NOMO-1 treated with dmso at 0.1 percent for 144 hours (cell line): ENCODE results near the gene LAMB3.
A peak's percentile ranks its signal among the peaks of the same experiment; 100 is the strongest.

Experiments
- DNase-seq: peaks from one replicate; lab custom pipeline; 2025; ENCODE audit not compliant: unreplicated experiment; lab: John Stamatoyannopoulos, UW

Gene LAMB3

DNA sequence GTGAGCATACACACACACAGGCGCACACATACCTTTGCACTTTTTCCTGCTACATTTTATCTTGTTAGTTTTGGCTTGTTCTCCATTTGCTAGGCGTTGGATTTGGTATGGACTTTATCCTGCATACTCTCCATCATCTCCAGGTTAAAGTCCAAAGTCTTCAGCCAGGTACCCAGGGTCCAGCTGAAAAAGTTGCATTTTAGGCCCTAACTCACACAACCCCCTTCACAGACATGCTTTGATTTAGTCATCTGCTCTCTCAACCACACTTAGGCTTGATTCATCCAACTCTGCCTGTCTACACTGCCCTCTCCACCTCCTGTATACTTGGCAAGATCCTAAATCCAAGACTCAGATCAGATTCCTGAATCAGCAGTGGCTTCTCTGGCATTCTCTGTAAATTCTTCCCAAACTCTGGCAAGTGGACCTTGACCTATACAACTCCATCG is 10.7 kb upstream of the LAMB3 start:
- DNase-seq, result no peak

DNA sequence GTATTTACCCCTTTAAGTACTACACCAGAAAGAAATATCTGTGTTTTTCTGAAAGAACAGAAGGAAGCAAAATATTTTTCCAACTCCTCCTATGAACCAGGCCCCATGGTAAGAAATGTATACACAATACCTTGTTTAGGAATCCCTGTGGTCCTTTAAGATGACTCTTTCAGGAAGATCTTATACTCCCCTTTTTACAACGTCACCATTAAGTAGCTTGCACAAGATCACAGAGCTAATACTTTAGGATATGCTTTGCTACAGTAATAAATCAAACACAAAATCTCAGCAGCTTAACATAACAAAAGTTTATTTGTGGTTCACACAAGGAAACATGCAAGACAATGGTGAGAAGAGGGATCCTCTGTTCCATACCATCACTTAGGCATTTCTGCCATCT is 8.8 kb upstream of the LAMB3 start:
- DNase-seq, result no peak

- DNase-seq, result peak; percentile 64
These were observed 7.7 kb upstream of the LAMB3 start for GRCh38 chr1:209659909-209660308.

GRCh38 chr1:209657918-209658317 is 5.7 kb upstream of the LAMB3 start:
- no peak for DNase-seq

DNA sequence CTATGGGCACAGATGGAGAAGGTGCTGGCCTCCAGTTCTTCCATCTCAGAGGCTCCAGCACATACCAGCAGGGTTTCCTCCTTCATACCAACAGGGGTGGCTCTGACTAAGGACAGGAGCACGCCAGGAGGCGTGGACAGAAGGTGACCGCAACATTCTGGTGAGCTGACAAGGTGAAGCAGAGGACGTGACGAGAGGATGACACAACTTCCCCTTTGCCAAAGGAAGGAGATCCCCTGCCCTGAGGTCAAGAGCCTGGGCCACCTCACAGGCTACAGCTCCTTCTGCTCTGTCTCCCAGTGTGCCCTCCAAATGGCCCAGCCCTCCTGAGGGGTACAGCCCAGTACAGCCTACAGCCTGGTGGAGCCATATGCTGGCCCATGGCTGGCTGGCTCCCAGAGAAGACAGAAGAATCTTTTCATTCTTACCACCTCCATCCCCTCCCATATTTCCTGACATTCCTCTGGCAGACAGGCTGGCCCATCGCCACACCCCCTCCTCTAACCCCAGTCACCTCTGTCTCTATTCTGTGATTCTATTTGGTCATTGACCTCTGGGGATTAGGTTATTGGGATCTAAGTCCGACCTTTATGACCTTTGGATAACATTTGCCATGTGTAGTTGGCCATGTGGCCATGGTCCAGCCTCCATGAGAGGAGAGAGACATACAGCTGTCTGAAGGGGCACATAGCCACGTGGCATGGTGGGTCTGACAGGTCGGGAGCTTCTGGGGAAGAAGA is 5.1 kb upstream of the LAMB3 start:
- peak; percentile 78 for DNase-seq

DNA sequence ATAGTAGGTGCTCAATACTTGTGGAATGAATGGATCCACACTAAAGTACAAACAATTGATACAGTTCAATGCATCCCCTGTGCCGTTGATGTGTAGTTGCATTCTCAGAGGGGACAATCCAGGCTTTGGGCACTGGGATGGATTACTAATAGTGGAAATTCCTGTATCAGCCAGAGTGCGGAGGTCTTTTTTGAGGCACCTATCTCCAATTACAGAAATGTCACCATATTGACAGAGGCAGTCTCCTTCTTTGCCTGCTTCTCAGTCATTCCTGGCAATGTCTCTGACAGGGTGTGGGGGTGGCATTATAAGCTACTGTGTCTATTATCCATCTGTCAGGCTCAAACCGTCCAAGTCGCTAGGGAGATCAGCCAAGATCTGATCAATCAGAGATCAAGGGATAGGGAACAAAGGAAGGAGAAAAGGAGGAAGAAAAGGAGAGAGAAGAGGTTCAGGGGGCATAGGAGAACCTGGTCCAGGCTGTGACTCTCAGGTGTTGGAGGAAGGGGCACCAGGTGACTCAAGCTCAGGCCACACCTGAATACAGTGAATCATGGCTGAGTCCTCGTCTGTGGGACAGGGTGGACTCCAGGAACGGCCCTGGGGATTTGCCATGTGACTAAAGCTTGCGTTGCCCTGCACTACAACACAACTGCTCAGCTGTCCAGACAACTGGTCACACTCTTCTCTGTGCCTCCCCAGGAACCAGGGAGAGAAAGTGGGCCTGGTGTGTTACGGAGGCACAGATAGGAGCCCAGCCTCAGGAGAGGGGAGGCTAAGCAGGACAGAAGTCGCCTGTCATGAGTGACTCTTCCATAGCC is 3.4 kb upstream of the LAMB3 start:
- DNase-seq, result no peak

- DNase-seq, result no peak
These were observed 1.7 kb upstream of the LAMB3 start for GRCh38 chr1:209653915-209654351.

GRCh38 chr1:209652873-209653401 is 712 bp upstream of the LAMB3 start:
- DNase-seq, result no peak

DNA sequence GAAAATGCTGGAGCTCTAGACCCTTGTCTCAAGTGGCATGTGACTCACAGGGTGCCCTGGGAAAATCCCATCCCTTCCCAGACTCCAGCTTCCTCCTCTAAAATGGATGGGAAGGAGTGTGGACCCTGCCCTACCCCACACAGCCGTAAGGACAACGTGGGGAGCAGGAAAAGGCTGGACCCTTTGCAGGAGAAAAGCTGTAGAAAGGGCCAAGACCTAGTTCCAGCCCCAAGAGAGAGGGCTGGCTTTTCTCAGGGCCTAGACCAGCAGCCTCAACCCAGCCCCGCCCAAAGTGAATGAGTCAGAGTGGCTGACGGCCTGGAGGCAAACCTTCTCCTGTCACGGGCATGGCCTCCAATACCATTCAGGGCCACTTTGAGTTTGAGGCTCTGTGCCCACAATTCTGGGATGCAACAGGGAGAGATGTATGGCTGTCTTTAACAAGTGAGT is 1.1 kb downstream of the LAMB3 start:
- peak; percentile 87 for DNase-seq

DNA sequence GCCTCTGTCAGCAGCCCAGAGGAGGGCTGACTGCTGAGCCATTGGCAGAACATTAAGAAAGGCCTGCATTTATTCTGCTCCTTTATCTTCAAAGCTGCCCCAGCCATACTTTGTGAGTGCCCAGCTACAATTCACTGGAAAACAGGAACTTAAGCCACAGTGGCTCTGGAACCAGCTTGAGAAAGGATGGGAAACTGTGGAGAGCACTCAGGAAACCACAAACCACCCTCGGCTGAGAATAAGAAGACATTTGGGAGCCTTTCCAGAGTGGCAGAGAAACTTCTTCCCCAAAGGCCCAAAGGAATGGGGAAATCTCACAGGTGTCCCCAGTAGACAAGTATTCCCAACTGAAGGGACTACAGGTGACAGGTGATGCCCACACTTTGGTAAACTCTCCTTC is 1.8 kb downstream of the LAMB3 start:
- DNase-seq, result peak; percentile 20

DNA sequence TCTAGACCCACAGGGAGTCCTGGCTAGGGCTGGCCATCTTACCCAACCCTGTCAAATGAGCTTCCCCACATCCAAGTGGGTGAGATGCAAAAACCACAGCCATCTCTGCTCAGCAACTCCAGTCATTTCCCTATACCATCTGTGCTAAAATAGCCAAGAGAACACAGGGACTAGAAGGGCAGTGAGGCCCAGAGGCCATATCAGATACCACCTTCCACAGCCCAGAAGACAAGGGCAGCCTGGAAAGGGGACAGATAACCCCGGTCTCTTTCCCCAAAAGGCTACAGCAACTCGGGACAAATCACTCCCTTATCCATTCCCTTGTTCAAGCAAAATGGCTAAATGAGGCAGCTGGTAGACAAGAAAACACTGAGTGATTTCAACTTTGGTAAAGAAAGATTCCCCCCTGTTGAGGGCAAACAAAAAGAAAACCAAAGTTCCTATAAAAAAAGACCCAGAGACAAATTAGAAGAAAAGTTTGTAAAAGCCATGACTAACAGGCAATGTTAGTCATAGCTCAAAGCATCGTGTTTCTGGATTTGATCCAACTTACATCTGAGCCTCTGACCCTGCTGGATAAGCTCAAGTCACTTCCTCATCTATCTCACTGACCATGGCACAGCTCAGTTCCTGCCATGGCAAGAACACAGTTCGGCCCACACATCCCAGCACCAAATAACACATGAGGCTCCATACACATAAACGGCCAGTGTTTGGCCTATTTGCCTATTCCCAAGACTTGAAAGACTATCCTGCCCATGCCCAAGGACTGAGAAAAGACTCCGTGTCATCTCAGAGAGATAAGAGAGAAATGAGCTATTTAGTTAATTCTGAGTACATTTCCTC is 3.1 kb downstream of the LAMB3 start:
- peak; percentile 39 for DNase-seq

DNA sequence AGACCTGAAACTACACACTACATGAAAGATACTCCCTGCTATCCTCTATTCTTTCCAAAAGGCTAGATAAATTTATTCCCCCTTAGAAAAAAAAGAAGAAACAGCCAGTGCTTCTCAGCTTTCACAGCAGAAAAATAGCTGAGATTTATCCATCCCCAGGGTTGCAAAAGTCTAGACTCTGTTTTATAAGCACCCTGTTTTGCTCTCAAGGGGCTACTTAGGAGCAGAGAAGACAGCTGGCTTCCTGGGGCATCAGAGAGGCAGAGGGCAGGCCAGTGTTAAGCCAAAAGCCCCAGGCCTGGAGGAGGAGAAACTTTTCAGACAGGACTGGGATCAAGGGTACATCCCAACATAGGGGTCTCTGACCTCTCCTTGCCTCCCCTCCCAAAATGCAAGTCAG is 3.9 kb downstream of the LAMB3 start:
- no peak for DNase-seq

DNA sequence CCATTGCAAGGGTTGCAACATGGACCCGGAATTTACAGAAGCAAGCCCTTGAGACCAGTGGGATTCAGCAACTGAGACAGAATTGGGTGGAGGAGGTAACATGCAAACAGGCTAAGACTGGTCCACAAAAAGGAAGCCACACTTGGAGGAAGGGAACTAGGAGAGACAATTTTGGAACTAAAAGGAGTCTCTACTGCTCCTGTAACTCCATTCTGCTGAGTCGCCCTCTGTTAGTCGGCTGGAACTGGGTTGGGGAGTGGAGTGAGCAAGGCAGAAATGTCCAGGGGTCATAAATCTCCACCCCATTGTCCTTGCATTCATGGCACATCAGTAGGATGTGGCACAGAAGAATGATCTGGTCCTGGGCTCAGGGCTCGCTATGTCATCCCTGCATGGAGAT is 5.1 kb downstream of the LAMB3 start:
- DNase-seq, result no peak

- DNase-seq, result no peak
These were observed 5.7 kb downstream of the LAMB3 start for GRCh38 chr1:209646558-209646957.

GRCh38 chr1:209645574-209646452 is 6.4 kb downstream of the LAMB3 start:
- DNase-seq, result no peak

- DNase-seq, result no peak
These were observed 8.8 kb downstream of the LAMB3 start for GRCh38 chr1:209643285-209644020.

GRCh38 chr1:209642816-209643215 is 9.4 kb downstream of the LAMB3 start:
- no peak for DNase-seq

- DNase-seq, result no peak
These were observed 10.4 kb downstream of the LAMB3 start for GRCh38 chr1:209641832-209642172.

- DNase-seq, result no peak
These were observed 16.4 kb downstream of the LAMB3 start for GRCh38 chr1:209635850-209636249.
